ENCODE results near the gene REG3A. TPM values are rescaled to one million over a fixed set of nuclear protein-coding genes. Genes with fewer than 3 reads are reported as not detected.

Gene REG3A
- total and polyA plus RNA-seq, 2 of the 8 experiments (the other 6 are each of a cell fraction or from before 2014, with no cell fraction given): not detected

Other genes starting within 250 kb of the REG3A start
- gene REG3G, start 134.1 kb downstream of the REG3A start, total RNA-seq (2021; fragmentation: NEBNext Ultra II Directional; extraction: Animal tissue kit (Norgen Biotek cat#: 25700)): not detected in 2 replicates
- gene REG3G, start 134.1 kb downstream of the REG3A start, polyA plus RNA-seq (2011; rRNA removed): not detected in 2 replicates
- not detected in 2 replicates for gene REG1B, start 71.8 kb downstream of the REG3A start, total RNA-seq (2021; fragmentation: NEBNext Ultra II Directional; extraction: Animal tissue kit (Norgen Biotek cat#: 25700))
- not detected in 2 replicates for gene REG1B, start 71.8 kb downstream of the REG3A start, polyA plus RNA-seq (2011; rRNA removed)
- not detected in 2 replicates for gene REG1A, start 39.3 kb downstream of the REG3A start, total RNA-seq (2021; fragmentation: NEBNext Ultra II Directional; extraction: Animal tissue kit (Norgen Biotek cat#: 25700))
- gene REG1A, start 39.3 kb downstream of the REG3A start, polyA plus RNA-seq (2011; rRNA removed): not detected in 2 replicates

Measured in H1 (cell line).